Frontal cortex (tissue), 4 donors: ENCODE measurements around the gene PRKRA. TPM values are rescaled to one million over a fixed set of nuclear protein-coding genes. Genes with fewer than 3 reads are reported as not detected.

Experiments used
- DNase-seq, 2 donors: peaks; one replicate each; pipeline ENCODE4 v3.0.0; 2012; ENCODE audit warnings: low spot score in 2 of 2
- FAIRE-seq: peaks from 2 replicates; lab custom pipeline; 2012; peaks lifted over from hg19 to GRCh38; lab: Jason Lieb, UNC
- total RNA-seq: library from RNA; depleted of rRNA; stranded (reverse); fragments of >200 nt; gene quantifications from one replicate; pipeline ENCODE4 v1.2.3, GENCODE V29; 2014
- donor health status: control.
- donor health status: control.
- donor health status: control.

The PRKRA gene
- total RNA-seq, 1 donor from 2014 or later = 64.8 TPM

GRCh38 chr2:178383718-178384117 is 67.3 kb downstream of the PRKRA start:
- FAIRE-seq (no peak), DNase-seq (no peak)

Other genes starting within 250 kb of the PRKRA start
- 2.4 TPM for gene PJVK, start 203 bp upstream of the PRKRA start, total RNA-seq
- 9.0 TPM for gene FKBP7, start 27.4 kb upstream of the PRKRA start, total RNA-seq
- 13.0 TPM for gene PLEKHA3, start 29.3 kb upstream of the PRKRA start, total RNA-seq